GM23338 (cell line): ENCODE data around the gene CCSAP. TPM values are rescaled to one million over a fixed set of nuclear protein-coding genes. Genes with fewer than 3 reads are reported as not detected.

Source experiments
- ATAC-seq: fragments of 200-7000 bp; cut with Tn5 transposase; 3 replicates; pipeline ENCODE4 v1.9.1; 2020
- DNase-seq: peaks from one replicate; pipeline ENCODE4 v3.0.0-alpha.2; 2015; ENCODE audit warnings: low spot score
- H2AFZ ChIP-seq: fragments of 200-600 bp; sonication (generic); 2 replicates; pipeline ENCODE4 v1.8.0; 2016; ENCODE audit warnings: antibody characterized with exemption, mild to moderate bottlenecking, moderate library complexity
- H3F3A ChIP-seq: fragments of 200-600 bp; sonication (generic); replicated peaks from 2 replicates; pipeline ENCODE4 v1.8.0; 2017; ENCODE audit warnings: antibody characterized with exemption, mixed run types, low read depth
- H3K27ac ChIP-seq: fragments of 200-600 bp; sonication (generic); 2 replicates; pipeline ENCODE4 v1.6.1; 2016; ENCODE audit warnings: low read depth
- H3K27me3 ChIP-seq: fragments of 200-600 bp; sonication (generic); 2 replicates; pipeline ENCODE4 v1.8.0; 2016; ENCODE audit warnings: mild to moderate bottlenecking, mixed run types, moderate library complexity; ENCODE audit not compliant: insufficient read depth
- H3K36me3 ChIP-seq: fragments of 200-600 bp; sonication (generic); 2 replicates; pipeline ENCODE4 v1.8.0; 2016; ENCODE audit warnings: mild to moderate bottlenecking; ENCODE audit not compliant: insufficient read depth
- H3K4me1 ChIP-seq: fragments of 200-600 bp; sonication (generic); 2 replicates; pipeline ENCODE4 v1.8.0; 2016; ENCODE audit warnings: mild to moderate bottlenecking, moderate library complexity; ENCODE audit not compliant: insufficient read depth
- H3K4me2 ChIP-seq: fragments of 200-600 bp; sonication (generic); 2 replicates; pipeline ENCODE4 v1.7.1; 2017; ENCODE audit warnings: mixed run types
- H3K4me3 ChIP-seq: fragments of 200-600 bp; sonication (generic); 2 replicates; pipeline ENCODE4 v1.6.1; 2016; ENCODE audit warnings: mixed run types
- H3K79me2 ChIP-seq: fragments of 200-600 bp; sonication (generic); replicated peaks from 2 replicates; pipeline ENCODE4 v1.8.0; 2017; ENCODE audit warnings: mild to moderate bottlenecking; ENCODE audit not compliant: insufficient read depth
- H3K9me2 ChIP-seq: fragments of 200-600 bp; sonication (generic); 2 replicates; pipeline ENCODE4 v1.8.0; 2017; ENCODE audit not compliant: insufficient read depth
- H4K20me1 ChIP-seq: fragments of 200-600 bp; sonication (generic); replicated peaks from 2 replicates; pipeline ENCODE4 v1.8.0; 2017; ENCODE audit warnings: mild to moderate bottlenecking; ENCODE audit not compliant: insufficient read depth
- H3K27ac Mint-ChIP-seq: 2 replicates; pipeline ENCODE4 v1.8.0; 2020; ENCODE audit warnings: inconsistent platforms, mild to moderate bottlenecking, moderate library complexity, mixed read lengths
- H3K27me3 Mint-ChIP-seq: 3 replicates; pipeline ENCODE4 v1.8.0; 2022; ENCODE audit warnings: low read depth, mild to moderate bottlenecking, moderate library complexity, mixed read lengths, inconsistent platforms; ENCODE audit not compliant: insufficient read depth, poor library complexity
- H3K36me3 Mint-ChIP-seq: 3 replicates; pipeline ENCODE4 v1.8.0; 2021; ENCODE audit warnings: low read depth, mild to moderate bottlenecking, inconsistent platforms, moderate library complexity, mixed read lengths
- H3K4me1 Mint-ChIP-seq: 3 replicates; pipeline ENCODE4 v1.8.0; 2020; ENCODE audit warnings: mild to moderate bottlenecking, inconsistent platforms, mixed read lengths
- H3K4me3 Mint-ChIP-seq: 3 replicates; pipeline ENCODE4 v1.8.0; 2021; ENCODE audit warnings: moderate library complexity, mild to moderate bottlenecking, inconsistent platforms, mixed read lengths
- H3K9me3 Mint-ChIP-seq: 3 replicates; pipeline ENCODE4 v1.8.0; 2020; ENCODE audit warnings: moderate library complexity, mild to moderate bottlenecking, inconsistent platforms, mixed read lengths
- CREB1 ChIP-seq: fragments of 250-450 bp; sonication (Bioruptor Pico); IDR thresholded peaks from 2 replicates; pipeline ENCODE4 v1.5.0; 2020; ENCODE audit warnings: low read depth, mild to moderate bottlenecking, moderate library complexity
- CTCF ChIP-seq, 2 experiments: fragments of 200-600 bp in 1 of 2; sonication (generic) in 1 of 2; conservative IDR thresholded peaks; 2 replicates each; pipeline versions ENCODE4 v1.5.1 to v1.6.1; 2016 to 2017; ENCODE audit warnings: antibody characterized with exemption in 2 of 2, low read depth in 2 of 2, mild to moderate bottlenecking in 2 of 2, moderate library complexity in 1 of 2
- ETS1 ChIP-seq: IDR thresholded peaks from 2 replicates; pipeline ENCODE4 v1.6.1; 2016; ENCODE audit warnings: antibody characterized with exemption
- EZH2 ChIP-seq: fragments of 200-600 bp; sonication (generic); IDR thresholded peaks from one replicate; pipeline ENCODE4 v1.8.0; 2017; ENCODE audit warnings: antibody characterized with exemption, mild to moderate bottlenecking, low read depth; ENCODE audit not compliant: unreplicated experiment
- EZH2phosphoT487 ChIP-seq: fragments of 200-600 bp; sonication (generic); IDR thresholded peaks from one replicate; pipeline ENCODE4 v1.8.1; 2018; ENCODE audit warnings: antibody characterized with exemption; ENCODE audit not compliant: unreplicated experiment
- JUNB ChIP-seq: IDR thresholded peaks from one replicate; pipeline ENCODE4 v1.6.1; 2016; ENCODE audit warnings: antibody characterized with exemption; ENCODE audit not compliant: unreplicated experiment
- NANOG ChIP-seq: IDR thresholded peaks from 2 replicates; pipeline ENCODE4 v1.6.1; 2016; ENCODE audit warnings: antibody characterized with exemption, borderline replicate concordance
- POLR2AphosphoS5 ChIP-seq: IDR thresholded peaks from 2 replicates; pipeline ENCODE4 v1.6.1; 2016; ENCODE audit warnings: antibody characterized with exemption, low read depth
- STAT1 ChIP-seq: IDR thresholded peaks from one replicate; pipeline ENCODE4 v1.6.1; 2016; ENCODE audit warnings: antibody characterized with exemption; ENCODE audit not compliant: unreplicated experiment
- ZNF114 ChIP-seq: fragments of 250-450 bp; sonication (Bioruptor Pico); IDR thresholded peaks from 2 replicates; pipeline ENCODE4 v1.5.0; 2020; ENCODE audit warnings: mild to moderate bottlenecking, moderate library complexity
- ZNF331 ChIP-seq: fragments of 250-450 bp; sonication (Bioruptor Pico); IDR thresholded peaks from 2 replicates; pipeline ENCODE4 v1.5.0; 2020; ENCODE audit warnings: low read depth, mild to moderate bottlenecking, moderate library complexity
- polyA plus RNA-seq: library from polyadenylated mRNA; unstranded; fragments of >200 nt; fragmentation: Nextera tagmentation; extraction: Ambion mirVana; gene quantifications from 2 replicates; pipeline ENCODE4 v1.2.1, GENCODE V29; 2016
- total RNA-seq: library from RNA; depleted of rRNA; stranded (reverse); fragments of >200 nt; shearing (Covaris generic); gene quantifications from 2 replicates; pipeline ENCODE4 v1.2.3, GENCODE V29; 2014
- TF ChIP-seq, protein P1 (sequence below): IDR thresholded peaks from one replicate; pipeline ENCODE4 v1.6.1; 2018; ENCODE audit warnings: antibody characterized with exemption; ENCODE audit not compliant: unreplicated experiment

CCSAP gene
- total and polyA plus RNA-seq, 2 experiments from 2014 or later = 4.2 to 13.3 TPM

GRCh38 chr1:229376521-229376920, 33.7 kb upstream of the CCSAP start:
- no peak for ATAC-seq
- peaks cover 27% of the 10 kb centered on the region for H3K4me1 ChIP-seq
- no peak overlapping the region for H2AFZ ChIP-seq
- no peak for DNase-seq
- peaks cover 27% of the 10 kb centered on the region for H3K4me1 Mint-ChIP-seq
- no peaks in the 10 kb centered on the region for H3K36me3 ChIP-seq
- H3K79me2 ChIP-seq = no peaks in the 10 kb centered on the region
- no peak overlapping the region for H3K27ac ChIP-seq
- H3F3A ChIP-seq = 0 out of 2 replicates have a peak, but pooled peaks cover 5% of the 10 kb centered on the region
- TF ChIP-seq STAT1 (no peak), POLR2AphosphoS5 (no peak), EZH2 (no peak), CREB1 (CRISPR knock-in tag) (no peak)
- TF ChIP-seq, protein P1, sequence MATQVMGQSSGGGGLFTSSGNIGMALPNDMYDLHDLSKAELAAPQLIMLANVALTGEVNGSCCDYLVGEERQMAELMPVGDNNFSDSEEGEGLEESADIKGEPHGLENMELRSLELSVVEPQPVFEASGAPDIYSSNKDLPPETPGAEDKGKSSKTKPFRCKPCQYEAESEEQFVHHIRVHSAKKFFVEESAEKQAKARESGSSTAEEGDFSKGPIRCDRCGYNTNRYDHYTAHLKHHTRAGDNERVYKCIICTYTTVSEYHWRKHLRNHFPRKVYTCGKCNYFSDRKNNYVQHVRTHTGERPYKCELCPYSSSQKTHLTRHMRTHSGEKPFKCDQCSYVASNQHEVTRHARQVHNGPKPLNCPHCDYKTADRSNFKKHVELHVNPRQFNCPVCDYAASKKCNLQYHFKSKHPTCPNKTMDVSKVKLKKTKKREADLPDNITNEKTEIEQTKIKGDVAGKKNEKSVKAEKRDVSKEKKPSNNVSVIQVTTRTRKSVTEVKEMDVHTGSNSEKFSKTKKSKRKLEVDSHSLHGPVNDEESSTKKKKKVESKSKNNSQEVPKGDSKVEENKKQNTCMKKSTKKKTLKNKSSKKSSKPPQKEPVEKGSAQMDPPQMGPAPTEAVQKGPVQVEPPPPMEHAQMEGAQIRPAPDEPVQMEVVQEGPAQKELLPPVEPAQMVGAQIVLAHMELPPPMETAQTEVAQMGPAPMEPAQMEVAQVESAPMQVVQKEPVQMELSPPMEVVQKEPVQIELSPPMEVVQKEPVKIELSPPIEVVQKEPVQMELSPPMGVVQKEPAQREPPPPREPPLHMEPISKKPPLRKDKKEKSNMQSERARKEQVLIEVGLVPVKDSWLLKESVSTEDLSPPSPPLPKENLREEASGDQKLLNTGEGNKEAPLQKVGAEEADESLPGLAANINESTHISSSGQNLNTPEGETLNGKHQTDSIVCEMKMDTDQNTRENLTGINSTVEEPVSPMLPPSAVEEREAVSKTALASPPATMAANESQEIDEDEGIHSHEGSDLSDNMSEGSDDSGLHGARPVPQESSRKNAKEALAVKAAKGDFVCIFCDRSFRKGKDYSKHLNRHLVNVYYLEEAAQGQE = no peak
- H3K27me3 Mint-ChIP-seq = peaks cover 6% of the 10 kb centered on the region
- H3K9me3 Mint-ChIP-seq = no peaks in the 10 kb centered on the region
- H3K9me2 ChIP-seq = no peaks in the 10 kb centered on the region
- H3K4me2 ChIP-seq = no peak overlapping the region
- H4K20me1 ChIP-seq = no peaks in the 10 kb centered on the region
- H3K27me3 ChIP-seq = no peaks in the 10 kb centered on the region
- H3K36me3 Mint-ChIP-seq = no peaks in the 10 kb centered on the region
- no peak overlapping the region for H3K27ac Mint-ChIP-seq
- no peak overlapping the region for H3K4me3 Mint-ChIP-seq
- H3K4me3 ChIP-seq = no peak overlapping the region

DNA sequence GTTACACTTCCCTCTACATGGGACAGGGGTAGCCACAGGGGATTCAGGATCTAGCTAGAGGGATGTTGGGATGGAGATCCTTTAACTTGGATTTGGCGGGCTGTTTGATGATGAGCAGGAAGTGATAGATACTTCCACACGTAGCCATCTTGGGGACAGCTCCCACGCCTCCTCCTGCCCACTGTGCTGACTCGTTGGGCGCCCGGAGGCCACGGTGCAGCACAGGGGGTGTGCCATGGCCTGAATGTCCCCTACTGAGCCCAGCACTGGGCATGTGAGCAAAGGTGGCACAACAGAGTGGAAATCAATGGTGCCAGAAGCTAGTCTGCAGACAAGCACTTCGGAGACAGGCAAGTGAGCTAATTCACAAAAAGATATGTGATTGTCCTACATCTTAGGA, 31.6 kb upstream of the CCSAP start:
- Mint-ChIP-seq H3K27ac (no peak overlapping the region), H3K36me3 (no peaks in the 10 kb centered on the region), H3K27me3 (peaks cover 3% of the 10 kb centered on the region), H3K4me1 (peaks cover 7% of the 10 kb centered on the region), H3K4me3 (no peak overlapping the region), H3K9me3 (no peaks in the 10 kb centered on the region)
- Histone ChIP-seq H3K36me3 (no peaks in the 10 kb centered on the region), H3K27me3 (no peaks in the 10 kb centered on the region), H3K27ac (no peak overlapping the region), H3K4me1 (peaks cover 6% of the 10 kb centered on the region), H3K79me2 (no peaks in the 10 kb centered on the region), H3K4me3 (no peak overlapping the region), H3F3A (no peaks in the 10 kb centered on the region), H3K9me2 (no peaks in the 10 kb centered on the region), H3K4me2 (no peak overlapping the region), H2AFZ (0 out of 2 replicates have a peak overlapping the region, but pooled peaks have one; percentile 69), H4K20me1 (no peaks in the 10 kb centered on the region)
- ATAC-seq = no peak
- DNase-seq = no peak
- TF ChIP-seq, protein P1 = no peak
- TF ChIP-seq ZNF331 (CRISPR knock-in tag) = no peak
- TF ChIP-seq CREB1 (CRISPR knock-in tag) = no peak
- no peak for TF ChIP-seq ZNF114 (CRISPR knock-in tag)
- no peak for TF ChIP-seq CTCF (conservative IDR thresholded peaks at IDR 0.05; ENCODE audit: low read depth in 2 of 2)
- no peak for TF ChIP-seq EZH2phosphoT487
- TF ChIP-seq JUNB = no peak
- TF ChIP-seq EZH2 = no peak
- TF ChIP-seq POLR2AphosphoS5 = no peak
- TF ChIP-seq STAT1 = no peak
- no peak for TF ChIP-seq ETS1
- no peak for TF ChIP-seq NANOG
